Ureter (tissue), 1 donor: Measurements from ENCODE around the gene FAM204A. TPM values are rescaled to one million over a fixed set of nuclear protein-coding genes. Genes with fewer than 3 reads are reported as not detected.

Experiments used
- DNase-seq: peaks from one replicate; pipeline ENCODE4 v3.0.0-alpha.2; 2020; ENCODE audit warnings: low spot score
- total RNA-seq: library from RNA; stranded (reverse); gene quantifications from one replicate; pipeline ENCODE4 v1.2.4, GENCODE V29; 2023
- donor health status: DM: yes; HTN: yes; CAD: no.

Gene FAM204A
- total RNA-seq, 1 donor from 2014 or later, result 69.6 TPM

DNA sequence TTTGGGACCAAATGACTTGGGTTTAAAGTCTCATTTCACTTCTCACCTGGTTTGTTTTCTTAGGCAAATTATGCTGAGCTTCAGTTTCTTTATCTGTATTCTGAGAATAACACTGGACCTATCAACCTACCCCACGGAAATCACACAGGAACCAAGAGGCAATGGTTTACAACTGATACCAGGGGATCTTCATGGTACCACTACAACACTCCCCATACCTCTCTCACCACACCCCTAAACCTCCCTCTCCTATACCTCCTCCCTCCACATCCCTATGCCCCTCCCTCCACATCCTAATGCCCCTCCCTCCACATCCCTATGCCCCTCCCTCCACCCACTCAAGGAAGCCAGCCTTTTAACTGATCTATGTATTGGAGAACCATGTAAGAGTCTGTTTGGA, 9.9 kb downstream of the FAM204A start:
- no peak for DNase-seq

- DNase-seq, result no peak
Observed at GRCh38 chr10:118330295-118331076, 11.6 kb downstream of the FAM204A start.

DNA sequence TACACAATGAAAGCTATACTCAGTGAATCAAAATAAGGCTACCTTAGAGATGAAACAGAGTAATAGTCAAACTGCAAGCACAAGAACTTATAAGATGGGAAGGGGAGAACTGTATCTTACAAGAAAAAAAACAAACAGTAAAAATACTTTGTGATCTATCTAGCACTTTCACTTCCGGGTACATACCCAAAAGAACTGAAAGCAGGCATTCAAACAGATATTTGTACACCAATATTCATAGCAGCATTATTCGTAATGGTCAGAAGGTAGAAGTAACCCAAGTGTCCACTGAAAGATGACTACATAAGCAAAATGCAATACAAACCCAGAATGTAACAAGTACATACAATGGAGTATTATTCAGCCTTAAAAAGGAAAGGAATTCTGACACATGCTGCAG, 18.0 kb downstream of the FAM204A start:
- DNase-seq, result no peak

- DNase-seq, result no peak
Observed at GRCh38 chr10:118321724-118322575, 20.2 kb downstream of the FAM204A start.

- no peak for DNase-seq
Observed at GRCh38 chr10:118315629-118316028, 26.5 kb downstream of the FAM204A start.

DNA sequence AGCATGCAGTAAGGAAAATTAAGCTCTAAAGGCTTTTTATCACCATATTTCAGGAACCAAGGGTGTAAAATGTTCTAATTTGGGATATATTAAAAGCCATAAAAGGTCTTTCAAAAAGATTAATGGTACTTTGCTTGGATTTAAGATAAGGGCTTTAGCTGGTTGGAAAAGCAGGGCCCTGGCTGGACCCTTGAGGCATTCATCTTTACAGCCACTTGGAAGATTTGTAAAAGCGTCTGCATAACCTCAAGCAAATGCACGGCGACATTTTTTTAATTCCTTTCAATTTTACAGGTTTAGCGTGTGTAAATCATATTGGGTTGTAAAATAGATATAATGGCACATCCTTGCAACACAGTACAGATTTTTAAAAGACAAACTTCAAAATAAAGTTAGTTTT, 27.2 kb downstream of the FAM204A start:
- DNase-seq, result no peak

DNA sequence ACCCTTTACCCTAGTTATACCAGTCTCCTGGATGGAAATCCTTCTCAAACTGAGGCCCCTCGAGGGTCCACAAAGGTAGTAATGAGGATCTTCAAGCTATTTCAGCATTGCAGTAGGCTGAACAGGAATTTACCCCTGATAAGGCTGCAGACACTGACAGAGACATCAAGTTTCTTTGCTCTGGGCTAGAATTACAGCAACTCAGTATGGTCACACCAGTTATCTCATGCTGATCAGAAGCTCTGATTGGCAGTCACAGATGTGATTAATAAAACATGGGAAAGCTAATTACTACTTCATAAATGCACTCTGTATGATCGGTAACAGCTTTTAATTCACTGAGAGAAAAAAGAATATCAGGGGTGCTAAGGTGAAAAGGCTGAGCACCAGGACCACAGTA, 30.6 kb downstream of the FAM204A start:
- no peak for DNase-seq

- DNase-seq, result no peak
Observed at GRCh38 chr10:118310822-118311221, 31.3 kb downstream of the FAM204A start.

- no peak for DNase-seq
Observed at GRCh38 chr10:118309911-118310310, 32.2 kb downstream of the FAM204A start.

GRCh38 chr10:118308664-118309063, 33.5 kb downstream of the FAM204A start:
- no peak for DNase-seq

DNA sequence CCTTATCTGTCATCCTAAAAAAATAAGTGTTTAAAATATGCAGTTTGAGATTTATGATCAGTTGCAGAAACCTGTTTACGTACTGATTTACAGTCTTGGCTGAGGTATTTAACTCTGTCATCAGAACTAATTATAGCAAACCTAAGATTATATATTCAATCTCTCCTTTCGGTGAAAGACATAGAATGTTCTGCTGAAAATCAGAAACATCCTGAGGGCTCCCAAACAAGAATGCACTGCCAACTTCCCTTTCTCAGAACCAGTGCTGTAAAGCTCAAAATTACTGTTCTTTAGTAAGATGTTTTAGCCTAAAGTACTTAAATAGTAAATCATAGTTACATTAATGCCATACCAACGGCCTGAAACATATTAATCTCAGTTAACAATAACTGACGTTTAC, 34.3 kb downstream of the FAM204A start:
- DNase-seq, result no peak

- DNase-seq, result no peak
Observed at GRCh38 chr10:118307220-118307619, 34.9 kb downstream of the FAM204A start.

- no peak for DNase-seq
Observed at GRCh38 chr10:118305730-118306129, 36.4 kb downstream of the FAM204A start.

GRCh38 chr10:118304521-118304920, 37.6 kb downstream of the FAM204A start:
- DNase-seq, result no peak

DNA sequence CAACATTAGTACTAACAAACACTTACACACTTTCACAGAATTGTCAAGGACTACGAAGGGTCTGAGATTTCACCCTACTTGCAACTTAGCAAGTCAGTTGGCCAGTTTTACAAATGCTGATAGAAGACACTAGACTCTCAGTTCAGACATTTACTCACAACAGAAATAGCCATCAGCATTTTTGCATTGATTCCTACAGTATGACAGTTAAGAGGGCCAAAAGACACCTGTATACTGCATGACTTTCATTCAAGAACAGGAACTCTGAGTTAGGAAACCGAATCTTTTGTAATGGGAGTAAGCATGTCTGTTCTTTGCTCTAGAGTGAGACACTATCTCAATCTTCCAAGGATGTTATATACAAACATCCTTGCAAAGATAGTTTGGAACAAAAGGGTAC, 40.9 kb downstream of the FAM204A start:
- no peak for DNase-seq

- DNase-seq, result no peak
Observed at GRCh38 chr10:118300320-118300719, 41.8 kb downstream of the FAM204A start.

DNA sequence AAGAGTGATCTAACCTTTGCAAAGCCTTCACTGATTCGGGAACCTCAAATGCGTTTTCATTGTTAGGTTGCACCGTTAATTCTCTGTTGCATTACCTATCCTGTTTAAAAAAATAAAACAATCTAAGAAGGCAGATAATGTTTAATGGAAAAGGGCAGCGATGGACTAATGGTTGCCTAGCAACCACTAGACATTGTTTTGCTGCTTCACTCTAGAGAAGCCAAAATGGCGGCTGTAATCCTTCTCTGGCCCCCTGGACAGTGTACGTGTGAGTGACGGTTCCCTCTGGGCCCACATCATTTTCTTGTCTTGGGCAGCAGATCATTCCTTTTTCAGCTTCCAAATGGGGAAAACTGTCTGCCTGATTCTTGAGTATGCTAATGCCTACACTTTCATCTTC, 43.3 kb downstream of the FAM204A start:
- no peak for DNase-seq

GRCh38 chr10:118291122-118291521, 51.0 kb downstream of the FAM204A start:
- no peak for DNase-seq

GRCh38 chr10:118290471-118290995, 51.6 kb downstream of the FAM204A start:
- DNase-seq, result no peak

- DNase-seq, result no peak
Observed at GRCh38 chr10:118287076-118287806, 54.9 kb downstream of the FAM204A start.

DNA sequence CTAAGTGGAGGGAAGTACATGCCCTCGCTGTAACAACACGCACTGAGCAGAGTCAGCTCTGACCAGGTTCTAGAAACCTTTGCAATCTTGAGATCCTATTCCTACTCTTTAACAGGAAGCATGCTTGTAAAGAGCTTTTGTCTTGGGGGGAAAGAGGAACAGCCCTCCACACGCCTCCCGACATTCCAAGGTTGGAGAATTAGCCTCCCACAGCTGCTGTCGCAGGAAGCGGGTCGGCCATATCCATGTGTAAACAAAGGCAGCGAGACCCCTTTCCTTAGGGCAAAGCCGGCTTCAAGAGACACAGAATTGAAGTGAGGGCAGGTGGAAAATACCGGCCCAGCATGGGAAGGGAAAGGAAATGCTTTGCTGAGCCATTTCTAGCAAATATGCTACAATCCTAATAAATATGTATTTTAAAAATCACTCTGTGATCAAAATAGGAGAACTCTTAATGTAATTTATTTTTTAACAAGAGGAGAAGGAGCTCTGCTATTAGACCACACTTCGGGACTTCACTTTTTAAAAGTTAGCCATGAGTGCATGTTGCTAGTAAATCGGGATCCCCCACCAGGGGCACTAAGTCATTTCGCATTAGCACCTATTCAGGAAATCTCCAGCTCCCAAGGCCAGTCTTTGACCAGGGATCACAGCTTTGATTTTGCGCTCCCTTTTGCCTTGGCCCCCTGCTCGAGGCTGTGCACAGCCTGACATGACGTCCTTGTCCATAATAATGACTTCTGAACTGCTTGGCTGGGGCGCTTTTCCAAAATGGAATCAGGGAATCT, 55.9 kb downstream of the FAM204A start:
- no peak for DNase-seq
